ENCODE results near the gene CACNB2. TPM values are rescaled to one million over a fixed set of nuclear protein-coding genes. Genes with fewer than 3 reads are reported as not detected.

CACNB2 gene
- total and polyA plus RNA-seq, 9 donors = 1.1 to 2.0 (median 1.4) TPM

DNA sequence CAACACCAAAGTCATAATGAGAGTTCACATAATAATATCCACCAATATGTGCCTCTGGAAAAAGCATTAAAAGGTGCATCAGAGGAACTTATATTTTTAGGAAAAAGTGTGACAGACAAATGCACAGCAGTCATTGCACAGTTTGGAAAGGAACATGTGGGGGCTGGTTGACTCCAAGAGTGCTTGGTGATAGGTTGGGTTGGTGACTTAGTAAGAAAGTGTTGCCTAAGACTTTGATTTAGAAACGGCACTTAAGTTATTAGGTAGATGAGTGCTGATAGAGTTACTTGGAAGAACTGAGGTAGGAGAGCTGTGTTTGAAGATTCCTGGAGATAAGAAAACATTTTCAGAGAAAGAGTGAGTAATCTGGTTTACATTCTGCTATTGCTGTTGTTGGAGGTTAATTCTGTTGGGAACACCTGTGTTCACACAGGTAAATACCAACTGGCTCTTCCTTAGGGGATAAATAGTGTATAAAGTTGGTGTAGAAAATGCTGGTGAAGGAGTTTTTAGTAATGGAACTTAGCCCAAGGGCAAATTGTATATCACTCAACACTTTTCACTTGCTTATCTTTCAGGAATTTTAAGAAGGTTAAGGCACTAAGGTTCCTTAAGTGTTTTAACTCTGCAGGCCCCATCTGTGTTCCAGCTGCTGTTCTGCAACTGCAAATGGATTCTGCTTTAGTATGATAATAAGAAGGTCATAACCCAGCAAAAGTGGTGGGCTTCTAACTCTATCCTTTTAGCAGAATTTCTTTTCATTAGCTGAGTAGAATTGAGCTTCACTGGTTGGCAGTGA, 315.1 kb downstream of the CACNB2 start:
- 56% methylated on average over 1 of the region's 1 CpG for WGBS (ENCODE audit: insufficient coverage)
- no peaks in the 10 kb centered on the region for H3K27me3 ChIP-seq (ENCODE audit: control insufficient read depth, insufficient read depth, low read length)
- no peak for DNase-seq
- no peaks in the 10 kb centered on the region for H3K36me3 ChIP-seq (ENCODE audit: control insufficient read depth, insufficient read depth, low read length)
- H3K27ac ChIP-seq (ENCODE audit: low read length) = no peak overlapping the region
- H3K9me3 ChIP-seq (replicated peaks; ENCODE audit: control insufficient read depth, low read depth, low read length) = no peaks in the 10 kb centered on the region
- H3K4me3 ChIP-seq (ENCODE audit: low read length) = no peak overlapping the region
- no peaks in the 10 kb centered on the region for H3K4me1 ChIP-seq (ENCODE audit: control insufficient read depth, insufficient read depth, low read length)

- no peaks in the 10 kb centered on the region for H3K4me1 ChIP-seq (ENCODE audit: control insufficient read depth, insufficient read depth, low read length)
- no peaks in the 10 kb centered on the region for H3K27me3 ChIP-seq (ENCODE audit: control insufficient read depth, insufficient read depth, low read length)
- H3K27ac ChIP-seq (ENCODE audit: low read length) = no peak overlapping the region
- no peaks in the 10 kb centered on the region for H3K9me3 ChIP-seq (replicated peaks; ENCODE audit: control insufficient read depth, low read depth, low read length)
- 97% methylated on average over 3 of the region's 3 CpGs for WGBS (ENCODE audit: insufficient coverage)
- no peak for DNase-seq
- no peak overlapping the region for H3K4me3 ChIP-seq (ENCODE audit: low read length)
- H3K36me3 ChIP-seq (ENCODE audit: control insufficient read depth, insufficient read depth, low read length) = no peaks in the 10 kb centered on the region
Measured at GRCh38 chr10:18456984-18457383, 316.8 kb downstream of the CACNB2 start.

DNA sequence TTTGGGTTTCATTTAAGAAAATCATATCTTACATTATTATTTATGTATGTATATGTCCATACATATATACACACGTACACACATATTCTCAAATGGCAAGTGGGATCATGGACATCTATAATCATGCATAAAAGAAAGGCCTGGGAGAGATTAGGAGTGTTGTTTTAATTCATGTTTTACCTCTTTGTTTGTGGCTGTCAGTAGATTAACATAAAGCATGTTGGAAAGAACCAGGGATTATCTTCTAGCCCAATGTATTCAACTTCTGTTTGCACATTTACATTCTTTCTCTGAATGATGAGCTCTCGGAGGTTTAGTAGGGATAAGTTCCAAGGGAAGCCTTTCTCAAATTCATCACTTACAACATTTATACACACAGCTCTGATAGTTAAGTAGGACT, 319.8 kb downstream of the CACNB2 start:
- no peaks in the 10 kb centered on the region for H3K9me3 ChIP-seq (replicated peaks; ENCODE audit: control insufficient read depth, low read depth, low read length)
- DNase-seq = no peak
- no peak overlapping the region for H3K4me3 ChIP-seq (ENCODE audit: low read length)
- WGBS (ENCODE audit: insufficient coverage) = no CpG with 5 or more reads among the region's 2 CpGs
- no peaks in the 10 kb centered on the region for H3K36me3 ChIP-seq (ENCODE audit: control insufficient read depth, insufficient read depth, low read length)
- H3K27ac ChIP-seq (ENCODE audit: low read length) = no peak overlapping the region
- no peaks in the 10 kb centered on the region for H3K4me1 ChIP-seq (ENCODE audit: control insufficient read depth, insufficient read depth, low read length)
- H3K27me3 ChIP-seq (ENCODE audit: control insufficient read depth, insufficient read depth, low read length) = no peaks in the 10 kb centered on the region

GRCh38 chr10:18463673-18464211, 323.5 kb downstream of the CACNB2 start:
- Histone ChIP-seq H3K4me3 (ENCODE audit: low read length) (no peak overlapping the region), H3K27me3 (ENCODE audit: control insufficient read depth, insufficient read depth, low read length) (no peaks in the 10 kb centered on the region), H3K9me3 (replicated peaks; ENCODE audit: control insufficient read depth, low read depth, low read length) (no peaks in the 10 kb centered on the region), H3K36me3 (ENCODE audit: control insufficient read depth, insufficient read depth, low read length) (no peaks in the 10 kb centered on the region), H3K27ac (ENCODE audit: low read length) (no peak overlapping the region), H3K4me1 (ENCODE audit: control insufficient read depth, insufficient read depth, low read length) (no peaks in the 10 kb centered on the region)
- DNase-seq = no peak
- 64% methylated on average over 2 of the region's 5 CpGs for WGBS (ENCODE audit: insufficient coverage)

- no peaks in the 10 kb centered on the region for H3K27me3 ChIP-seq (ENCODE audit: control insufficient read depth, insufficient read depth, low read length)
- no peaks in the 10 kb centered on the region for H3K36me3 ChIP-seq (ENCODE audit: control insufficient read depth, insufficient read depth, low read length)
- H3K4me1 ChIP-seq (ENCODE audit: control insufficient read depth, insufficient read depth, low read length) = no peaks in the 10 kb centered on the region
- peak; percentile 7 for DNase-seq
- no peak overlapping the region for H3K27ac ChIP-seq (ENCODE audit: low read length)
- H3K4me3 ChIP-seq (ENCODE audit: low read length) = no peak overlapping the region
- no peaks in the 10 kb centered on the region for H3K9me3 ChIP-seq (replicated peaks; ENCODE audit: control insufficient read depth, low read depth, low read length)
- WGBS (ENCODE audit: insufficient coverage) = no CpG with 5 or more reads among the region's 2 CpGs
Measured at GRCh38 chr10:18469125-18469524, 328.9 kb downstream of the CACNB2 start.

DNA sequence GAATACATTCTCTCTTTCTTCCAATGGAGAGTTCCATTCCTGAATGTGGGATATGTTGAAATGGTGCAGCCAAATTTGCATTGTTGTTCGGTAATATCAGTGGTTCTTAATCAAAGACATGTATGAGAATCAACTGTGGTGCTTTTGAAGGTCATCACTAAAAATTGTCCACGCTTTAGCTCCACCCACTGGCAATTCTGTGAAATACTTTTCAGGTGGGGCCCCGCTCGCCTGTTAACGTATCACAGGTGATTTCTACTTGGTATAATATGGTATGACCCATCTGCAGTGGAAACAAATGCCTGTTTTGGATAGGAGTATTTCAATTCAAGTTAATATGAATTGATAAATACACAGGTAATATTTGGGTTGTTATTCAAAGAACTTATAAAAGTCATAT, 332.8 kb downstream of the CACNB2 start:
- no peaks in the 10 kb centered on the region for H3K36me3 ChIP-seq (ENCODE audit: control insufficient read depth, insufficient read depth, low read length)
- no CpG with 5 or more reads among the region's 5 CpGs for WGBS (ENCODE audit: insufficient coverage)
- no peak for DNase-seq
- no peaks in the 10 kb centered on the region for H3K27me3 ChIP-seq (ENCODE audit: control insufficient read depth, insufficient read depth, low read length)
- H3K4me1 ChIP-seq (ENCODE audit: control insufficient read depth, insufficient read depth, low read length) = no peaks in the 10 kb centered on the region
- no peak overlapping the region for H3K4me3 ChIP-seq (ENCODE audit: low read length)
- H3K9me3 ChIP-seq (replicated peaks; ENCODE audit: control insufficient read depth, low read depth, low read length) = no peaks in the 10 kb centered on the region
- H3K27ac ChIP-seq (ENCODE audit: low read length) = no peak overlapping the region

- Histone ChIP-seq H3K27ac (ENCODE audit: low read length) (no peak overlapping the region), H3K36me3 (ENCODE audit: control insufficient read depth, insufficient read depth, low read length) (no peaks in the 10 kb centered on the region), H3K27me3 (ENCODE audit: control insufficient read depth, insufficient read depth, low read length) (no peaks in the 10 kb centered on the region), H3K9me3 (replicated peaks; ENCODE audit: control insufficient read depth, low read depth, low read length) (no peaks in the 10 kb centered on the region), H3K4me1 (ENCODE audit: control insufficient read depth, insufficient read depth, low read length) (no peaks in the 10 kb centered on the region), H3K4me3 (ENCODE audit: low read length) (no peak overlapping the region)
- WGBS (ENCODE audit: insufficient coverage) = 85% methylated on average over 6 of the region's 12 CpGs
- peak; percentile 11 for DNase-seq
Measured at GRCh38 chr10:18473424-18474117, 333.3 kb downstream of the CACNB2 start.

DNA sequence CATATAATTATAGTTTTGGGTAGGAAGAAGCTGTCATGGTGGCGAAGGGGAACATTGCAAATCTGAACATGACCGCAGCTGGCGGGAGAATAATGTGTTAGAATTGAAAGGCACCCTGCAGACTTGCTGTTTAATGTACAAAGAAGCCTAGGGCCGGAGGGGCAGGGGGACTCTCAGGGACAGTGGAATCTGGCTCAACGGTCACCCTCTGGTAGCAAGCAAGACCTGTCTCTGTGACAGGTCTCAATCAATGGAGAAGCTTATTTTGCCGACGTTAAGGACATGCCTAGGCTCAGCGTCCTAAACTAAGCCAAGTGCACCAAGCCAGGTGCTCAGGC, 333.9 kb downstream of the CACNB2 start:
- no peak for DNase-seq
- H3K9me3 ChIP-seq (replicated peaks; ENCODE audit: control insufficient read depth, low read depth, low read length) = no peaks in the 10 kb centered on the region
- no peaks in the 10 kb centered on the region for H3K36me3 ChIP-seq (ENCODE audit: control insufficient read depth, insufficient read depth, low read length)
- no peak overlapping the region for H3K4me3 ChIP-seq (ENCODE audit: low read length)
- H3K27me3 ChIP-seq (ENCODE audit: control insufficient read depth, insufficient read depth, low read length) = no peaks in the 10 kb centered on the region
- H3K27ac ChIP-seq (ENCODE audit: low read length) = no peak overlapping the region
- WGBS (ENCODE audit: insufficient coverage) = 81% methylated on average over 8 of the region's 8 CpGs
- H3K4me1 ChIP-seq (ENCODE audit: control insufficient read depth, insufficient read depth, low read length) = no peaks in the 10 kb centered on the region

DNA sequence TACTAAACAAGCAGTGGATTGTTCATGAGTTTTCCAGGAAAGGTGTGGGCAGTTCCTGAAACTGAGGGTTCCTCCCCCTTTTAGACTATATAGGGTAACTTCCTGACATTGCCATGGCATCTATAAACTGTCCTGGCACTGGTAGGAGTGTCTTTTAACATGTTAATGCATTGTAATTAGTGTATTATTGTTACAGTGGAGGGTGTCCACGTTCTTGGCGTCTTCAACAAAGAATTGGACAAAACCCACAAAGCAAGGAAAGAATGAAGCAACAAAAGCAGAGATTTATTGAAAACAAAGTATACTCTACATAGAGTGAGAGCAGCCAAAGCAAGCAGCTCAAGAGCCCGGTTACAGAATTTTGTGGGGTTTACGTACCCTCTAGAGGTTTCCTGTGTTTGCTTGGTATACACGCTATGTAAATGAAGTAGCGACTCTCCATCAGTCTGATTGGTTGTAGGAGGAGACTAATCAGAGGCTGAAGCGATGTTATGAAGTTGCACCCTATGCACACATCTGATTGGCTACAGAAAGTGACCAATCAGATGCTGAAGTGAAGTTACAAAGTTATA, 335.9 kb downstream of the CACNB2 start:
- no peak overlapping the region for H3K4me3 ChIP-seq (ENCODE audit: low read length)
- no peaks in the 10 kb centered on the region for H3K4me1 ChIP-seq (ENCODE audit: control insufficient read depth, insufficient read depth, low read length)
- no peaks in the 10 kb centered on the region for H3K36me3 ChIP-seq (ENCODE audit: control insufficient read depth, insufficient read depth, low read length)
- H3K27ac ChIP-seq (ENCODE audit: low read length) = no peak overlapping the region
- WGBS (ENCODE audit: insufficient coverage) = 96% methylated on average over 3 of the region's 7 CpGs
- DNase-seq = no peak
- H3K27me3 ChIP-seq (ENCODE audit: control insufficient read depth, insufficient read depth, low read length) = no peaks in the 10 kb centered on the region
- H3K9me3 ChIP-seq (replicated peaks; ENCODE audit: control insufficient read depth, low read depth, low read length) = no peaks in the 10 kb centered on the region

GRCh38 chr10:18478354-18478753, 338.1 kb downstream of the CACNB2 start:
- no peaks in the 10 kb centered on the region for H3K9me3 ChIP-seq (replicated peaks; ENCODE audit: control insufficient read depth, low read depth, low read length)
- H3K4me1 ChIP-seq (ENCODE audit: control insufficient read depth, insufficient read depth, low read length) = no peaks in the 10 kb centered on the region
- no peaks in the 10 kb centered on the region for H3K36me3 ChIP-seq (ENCODE audit: control insufficient read depth, insufficient read depth, low read length)
- H3K27me3 ChIP-seq (ENCODE audit: control insufficient read depth, insufficient read depth, low read length) = no peaks in the 10 kb centered on the region
- no peak overlapping the region for H3K4me3 ChIP-seq (ENCODE audit: low read length)
- H3K27ac ChIP-seq (ENCODE audit: low read length) = no peak overlapping the region
- DNase-seq = peak; percentile 17
- WGBS (ENCODE audit: insufficient coverage) = no CpG with 5 or more reads among the region's 3 CpGs
